Inflammatory macrophage treated with lipopolysaccharide for 4 hours (primary cell): ENCODE data around the gene CAMKK2.
"Not testable (repeated sequence)": the region's sequence is repeated elsewhere in the genome, so short reads cannot be mapped to it uniquely, and the experiment has no call there.

Experiments
- DNase-seq: peaks from one replicate; pipeline ENCODE4 v3.0.0-alpha.2; 2020

The CAMKK2 gene

DNA sequence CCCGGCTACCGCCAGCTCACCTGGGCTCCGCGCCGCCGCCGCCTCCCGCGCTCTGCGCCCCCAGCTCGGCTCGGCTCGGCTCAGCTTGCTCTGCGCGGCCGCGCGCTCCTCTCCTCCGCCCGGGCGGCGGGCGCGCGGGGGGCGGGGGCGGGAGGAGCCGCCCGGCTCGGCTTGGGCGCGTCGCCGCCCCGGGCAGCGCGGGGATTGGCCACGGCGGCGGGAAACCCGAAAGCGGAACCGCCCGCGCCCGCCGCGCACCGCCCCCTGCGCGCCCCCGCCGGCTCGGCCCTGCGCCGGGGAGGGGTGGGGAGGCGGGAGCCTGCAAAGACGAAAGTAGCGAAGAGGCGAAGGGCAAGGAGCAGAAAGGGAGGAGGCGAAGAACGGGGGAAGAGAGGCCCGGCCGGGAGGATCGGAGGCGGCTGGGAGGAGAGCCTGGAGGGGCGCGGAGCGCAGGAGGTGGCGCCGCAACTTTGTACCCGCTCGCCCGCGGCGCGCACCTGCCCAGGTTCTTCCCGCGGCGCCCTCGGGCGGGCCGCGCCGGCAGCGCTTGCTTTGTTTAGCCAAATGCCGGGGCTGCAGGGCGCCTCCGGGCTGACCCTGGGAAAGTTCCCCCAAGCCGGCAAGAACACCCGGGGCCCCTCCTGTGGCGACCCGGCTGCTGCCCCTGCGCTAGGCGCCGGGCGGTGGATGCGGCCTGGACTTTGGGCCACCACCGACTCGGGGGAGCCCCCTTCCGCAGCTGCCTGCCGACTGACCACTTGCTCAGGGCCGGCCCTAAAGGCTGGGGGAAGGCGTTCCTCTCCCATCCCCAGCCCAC lies at the start of gene CAMKK2:
CAMKK2 (minus strand) TSS at position 92 of the 817 bp plus-strand sequence. CDS start 22,183 bp downstream, outside the sequence.
- peak; percentile 91 for DNase-seq

DNA sequence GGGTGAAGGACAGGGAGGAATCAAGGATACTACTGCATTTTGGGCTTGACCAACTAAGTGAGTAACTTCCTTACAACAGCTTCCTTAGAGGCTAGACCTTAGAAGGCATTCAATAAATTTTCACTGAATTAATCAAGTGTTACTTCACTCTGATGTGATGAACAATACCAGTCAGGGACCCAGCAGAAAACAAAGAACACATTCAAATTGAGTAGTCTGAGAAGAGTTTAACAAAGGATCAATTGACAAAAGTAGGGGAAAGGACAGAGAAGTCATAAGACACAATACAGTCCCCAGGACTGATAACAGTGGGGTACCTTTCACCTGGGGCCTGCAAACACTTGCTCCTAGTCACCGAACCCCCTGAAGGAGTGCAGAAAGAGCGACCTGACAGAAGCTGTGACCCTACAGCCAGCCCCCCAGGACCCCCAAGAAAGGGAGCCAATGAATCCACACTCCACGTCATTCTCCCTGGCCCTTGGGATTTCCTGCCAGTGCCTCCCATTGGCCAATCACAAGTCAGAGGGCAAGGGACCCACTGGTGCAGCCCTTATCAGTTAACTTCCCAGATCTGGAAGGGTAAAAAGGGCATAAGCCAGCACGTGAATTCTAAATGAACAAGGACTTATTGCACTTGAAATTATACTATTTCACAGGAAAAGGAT lies 48.8 kb upstream of the CAMKK2 start:
- DNase-seq = no peak

DNA sequence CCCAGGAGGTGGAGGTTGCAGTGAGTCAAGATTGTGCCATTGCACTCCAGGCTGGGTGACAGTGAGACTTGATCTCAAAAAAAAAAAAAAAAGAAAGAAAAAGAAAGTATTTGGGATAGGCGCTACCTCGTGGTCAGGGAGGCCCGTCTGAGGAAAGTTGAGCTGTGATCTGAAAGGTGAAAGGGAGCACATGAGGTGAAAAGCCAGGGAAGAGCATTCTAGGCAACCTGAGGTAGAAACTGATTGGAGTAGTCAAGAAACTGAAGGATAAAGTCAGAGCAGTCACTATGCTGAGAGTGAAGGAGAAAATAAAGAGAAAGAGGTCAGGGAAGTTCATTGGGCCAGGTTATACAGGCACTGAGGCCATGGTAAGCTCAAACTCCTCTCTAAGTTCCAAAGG lies 48.0 kb upstream of the CAMKK2 start:
- DNase-seq = no peak

DNA sequence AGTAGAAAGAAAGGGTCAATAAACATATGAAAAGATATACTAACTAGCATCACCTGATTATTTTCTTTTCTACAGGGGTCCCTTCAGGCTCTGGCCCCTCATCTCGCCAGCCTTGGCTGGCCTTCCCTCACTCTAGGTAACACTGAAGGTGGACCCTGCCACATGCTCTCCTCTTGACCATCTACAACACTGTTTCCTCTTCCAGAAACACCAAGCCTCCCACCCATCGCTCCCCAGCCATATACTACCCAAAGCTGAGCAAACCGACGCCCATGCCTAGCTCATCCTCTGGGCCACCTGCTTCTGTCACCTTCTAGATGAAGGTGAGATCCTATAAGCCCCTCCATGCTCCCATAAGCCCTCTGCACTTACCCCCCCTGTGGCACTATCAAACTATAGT lies 40.9 kb upstream of the CAMKK2 start:
- no peak for DNase-seq

DNA sequence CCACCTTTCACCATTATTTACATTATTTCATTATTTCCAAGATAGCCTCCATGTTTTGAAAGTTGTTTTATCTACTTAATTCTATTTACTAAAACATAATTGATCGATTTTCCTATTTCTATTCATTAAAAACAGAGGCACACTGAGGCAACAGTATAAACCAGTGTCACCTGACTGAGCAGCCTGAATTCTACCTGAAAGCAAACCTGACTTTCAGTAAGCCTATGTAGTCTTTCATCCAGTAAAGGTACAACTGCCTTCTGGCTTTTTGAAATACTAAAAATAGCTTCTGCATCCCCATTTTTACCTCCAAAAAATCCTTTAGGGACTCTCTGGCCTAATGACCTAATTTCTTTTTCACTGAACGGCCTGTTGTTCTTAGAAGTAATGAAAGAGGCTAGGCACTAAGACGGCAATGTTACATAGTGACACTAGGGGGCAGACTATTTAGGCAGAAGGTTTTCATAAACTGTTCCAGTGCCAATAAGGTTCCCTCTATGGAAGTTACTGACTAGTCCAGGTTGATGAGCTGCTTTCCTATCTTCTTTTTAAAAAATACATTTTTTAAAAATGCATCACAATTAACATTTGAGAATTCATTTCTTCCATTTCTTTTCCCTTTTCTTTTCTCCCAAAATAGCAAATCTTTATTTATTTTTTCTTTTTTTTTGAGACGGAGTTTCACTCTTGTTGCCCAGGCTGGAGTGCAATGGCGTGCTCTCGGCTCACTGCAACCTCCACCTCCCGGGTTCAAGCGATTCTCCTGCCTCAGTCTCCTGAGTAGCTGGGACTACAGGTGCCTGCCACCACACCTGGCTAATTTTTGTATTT lies 38.2 kb upstream of the CAMKK2 start:
- DNase-seq = peak; percentile 72

DNA sequence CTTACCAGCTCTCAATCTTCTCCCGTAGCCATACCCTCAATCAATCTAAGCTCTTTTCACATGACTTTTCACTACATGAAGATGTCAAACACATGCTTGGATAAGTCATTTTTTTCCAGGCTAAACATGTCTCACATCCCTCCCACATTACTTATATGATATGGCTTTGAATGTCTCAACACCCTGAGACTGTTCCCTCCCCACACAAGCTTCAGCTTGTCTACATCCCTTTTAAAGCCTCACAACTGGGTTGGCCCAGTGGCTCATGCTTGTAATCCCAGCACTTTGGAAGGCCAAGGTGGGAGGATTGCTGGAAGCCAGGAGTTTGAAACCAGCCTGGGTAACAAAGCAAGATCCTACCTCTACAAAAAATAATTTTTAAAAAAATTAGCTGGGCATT lies 37.2 kb upstream of the CAMKK2 start:
- DNase-seq = no peak

DNA sequence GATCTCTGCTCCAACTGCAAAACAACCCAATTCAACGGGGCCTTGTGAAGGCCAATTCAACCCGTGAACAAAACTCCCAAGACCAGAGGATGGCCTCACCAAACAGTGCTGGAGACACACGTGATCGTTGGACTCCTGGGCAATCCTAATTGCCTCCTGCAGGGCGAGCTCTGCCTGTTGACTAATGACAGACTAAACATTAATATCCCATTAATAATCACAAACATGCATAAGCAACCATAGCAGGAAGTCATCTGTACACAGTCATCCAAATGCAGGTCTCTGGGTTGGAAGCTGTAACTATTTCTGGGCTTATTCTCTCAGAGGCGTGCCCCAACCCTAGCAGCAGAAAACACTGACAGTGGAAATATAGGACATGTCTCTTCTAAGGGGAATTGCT lies 34.7 kb upstream of the CAMKK2 start:
- DNase-seq = no peak

DNA sequence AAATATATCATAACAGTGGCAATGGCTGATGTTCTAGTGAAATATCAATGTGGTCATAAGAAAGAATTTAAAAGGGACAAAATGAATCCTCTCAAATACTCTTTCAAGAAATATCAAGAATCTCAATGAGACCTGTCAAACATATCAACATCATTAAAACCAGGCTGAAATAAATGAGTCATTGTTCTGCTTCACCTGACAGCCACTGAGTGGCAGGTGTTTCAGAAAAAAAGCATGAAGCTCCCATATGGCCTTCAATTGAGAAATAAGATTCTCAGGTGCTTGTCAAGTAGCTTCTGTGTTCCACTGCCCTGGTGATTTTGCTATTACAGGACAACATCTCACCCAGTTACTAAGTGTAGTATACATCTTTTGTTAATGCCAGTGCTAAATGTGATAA lies 34.2 kb upstream of the CAMKK2 start:
- DNase-seq = no peak

DNA sequence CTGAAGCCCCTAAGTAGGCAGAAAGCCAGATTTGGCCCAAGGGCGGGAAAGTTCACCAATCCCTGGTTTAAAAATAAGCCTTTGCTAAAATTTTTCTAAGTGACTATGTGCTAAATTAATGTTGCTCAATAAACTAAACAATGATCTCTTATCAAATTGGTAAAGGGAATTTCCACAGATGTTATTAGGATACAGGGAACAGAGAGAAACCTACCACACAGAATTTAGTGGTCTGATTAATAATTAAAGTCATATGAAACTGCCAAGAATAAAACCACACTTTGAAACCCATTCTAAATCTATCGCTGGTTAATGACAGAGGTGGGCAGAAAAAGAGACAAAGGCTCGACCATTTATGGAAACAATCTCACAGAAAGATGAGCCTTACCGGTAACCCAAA lies 33.7 kb upstream of the CAMKK2 start:
- no peak for DNase-seq

DNA sequence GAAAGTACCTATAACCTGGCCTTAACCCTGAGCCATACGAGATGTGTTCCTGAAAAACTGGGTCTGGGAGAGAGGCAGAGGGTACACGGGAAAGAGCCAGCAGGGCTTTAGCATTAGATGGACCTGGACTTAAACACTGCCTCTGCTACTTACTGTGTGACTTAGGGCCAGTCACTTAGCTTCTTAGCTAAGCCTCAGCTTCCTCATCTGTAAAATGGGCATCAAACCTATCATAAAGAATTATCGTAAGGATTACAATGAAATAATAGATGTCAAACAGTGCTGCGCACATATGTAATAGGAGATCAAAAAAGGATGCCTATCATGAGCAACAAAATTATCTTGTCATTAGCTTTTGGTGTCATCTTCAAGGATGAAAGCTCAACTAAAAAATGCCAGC lies 32.1 kb upstream of the CAMKK2 start:
- DNase-seq = no peak

DNA sequence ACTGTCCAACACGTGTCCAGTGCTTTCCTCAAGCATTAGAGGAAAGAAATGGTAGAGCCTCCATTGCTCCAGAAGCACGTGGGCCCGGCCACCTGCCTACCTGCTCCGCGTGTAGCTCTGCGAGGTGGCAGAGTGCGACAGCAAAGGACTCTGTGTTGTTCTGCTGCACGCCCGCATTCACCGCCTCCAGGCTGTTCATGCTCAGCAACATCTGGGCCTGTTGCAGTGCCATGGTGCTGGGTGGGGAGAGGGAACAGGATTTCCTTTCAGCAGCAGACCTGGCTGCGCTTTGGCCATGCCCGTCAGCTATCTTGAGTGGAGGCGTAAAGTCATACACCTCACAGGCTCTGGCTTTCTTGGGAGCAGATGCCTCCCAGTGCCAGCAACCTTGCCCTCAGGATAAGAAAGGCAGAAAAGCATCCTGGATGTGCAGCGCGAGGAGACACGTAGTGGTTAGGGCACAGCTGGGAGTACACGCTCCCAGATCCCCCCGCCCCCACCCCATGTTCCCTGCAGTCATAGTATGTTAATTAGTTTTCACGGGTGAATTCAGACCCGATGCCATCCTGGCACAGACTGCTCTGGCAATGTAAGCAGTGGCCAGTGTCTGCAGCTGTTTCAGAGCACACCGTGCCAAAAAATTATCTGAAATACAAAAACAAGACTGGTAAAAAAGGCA lies 30.6 kb upstream of the CAMKK2 start:
- no peak for DNase-seq

DNA sequence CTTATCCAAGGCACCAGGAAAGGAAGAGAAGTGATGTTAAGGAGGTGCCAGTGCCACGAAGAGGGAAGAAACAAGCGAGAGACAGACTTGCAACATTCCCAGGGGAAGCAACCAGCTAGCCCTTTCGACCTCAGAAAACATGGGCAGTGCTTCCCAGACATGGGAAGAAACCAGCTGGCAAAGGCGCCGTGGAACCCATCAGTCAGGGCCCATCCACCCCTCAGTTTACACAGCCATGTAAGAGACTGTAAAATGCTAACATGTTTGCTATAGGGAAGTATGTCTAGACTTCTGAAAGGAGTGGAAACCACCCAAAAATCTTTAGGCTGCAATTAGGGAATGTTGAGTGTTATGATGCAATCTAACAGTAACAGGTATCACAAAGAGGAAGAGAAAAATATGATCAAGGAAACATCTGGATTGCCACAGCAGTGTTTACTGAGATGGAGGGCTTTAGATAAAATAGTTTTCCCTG lies 29.4 kb upstream of the CAMKK2 start:
- peak; percentile 49 for DNase-seq

DNA sequence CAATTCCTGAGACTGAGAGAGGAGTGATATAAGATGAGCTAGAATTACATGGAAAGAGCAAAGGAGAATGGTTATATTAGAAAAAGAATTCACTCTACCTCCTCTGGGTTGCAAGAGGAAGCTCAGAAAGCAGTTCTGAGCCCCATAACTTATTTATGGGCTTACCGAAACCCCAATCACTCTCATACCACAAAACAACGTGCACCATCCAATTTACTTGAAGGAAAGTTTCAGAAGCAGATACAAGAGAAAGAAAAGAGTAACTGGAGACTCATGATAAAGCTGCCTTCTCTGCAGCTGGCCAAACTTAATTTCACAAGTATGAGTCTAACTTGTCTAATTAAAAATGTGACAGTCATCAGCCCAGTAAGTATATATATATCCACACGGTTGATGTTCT lies 27.4 kb upstream of the CAMKK2 start:
- no peak for DNase-seq

DNA sequence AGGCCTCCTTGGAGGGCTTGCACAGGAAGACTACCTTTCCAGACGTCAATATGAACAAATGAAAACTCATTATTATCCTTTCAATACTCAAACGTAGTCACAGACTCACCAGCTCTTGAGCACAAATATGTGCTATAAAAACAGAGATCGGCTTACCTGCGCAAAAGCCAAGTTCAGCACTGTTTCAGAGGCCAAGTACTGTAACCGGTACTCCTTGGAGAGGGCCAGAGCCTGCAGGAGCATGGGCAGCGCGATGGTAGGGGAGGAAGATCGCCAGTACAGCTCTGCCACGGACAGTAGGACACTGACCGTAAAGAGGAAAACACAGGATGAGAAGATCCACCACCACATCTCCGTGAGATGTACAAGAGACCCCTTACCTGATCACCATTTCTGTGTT lies 21.6 kb upstream of the CAMKK2 start:
- no peak for DNase-seq

DNA sequence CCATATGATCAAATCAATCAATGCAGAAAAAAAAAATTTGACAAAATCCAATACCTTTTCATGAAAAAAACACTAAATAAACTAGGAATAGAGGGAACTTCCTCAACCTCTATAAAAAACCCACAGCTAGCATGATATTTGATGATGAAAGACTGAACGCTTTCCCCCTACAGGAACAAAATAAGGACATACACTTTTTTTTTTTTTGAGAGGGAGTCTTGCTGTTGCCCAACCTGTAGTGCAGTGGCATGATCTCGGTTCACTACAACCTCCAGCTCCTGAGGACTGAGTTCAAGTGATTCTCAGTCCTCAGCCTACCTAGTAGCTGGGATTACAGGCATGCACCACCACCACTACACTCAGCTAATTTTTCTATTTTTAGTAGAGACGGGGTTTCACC lies 17.9 kb upstream of the CAMKK2 start:
- DNase-seq = peak; percentile 78

DNA sequence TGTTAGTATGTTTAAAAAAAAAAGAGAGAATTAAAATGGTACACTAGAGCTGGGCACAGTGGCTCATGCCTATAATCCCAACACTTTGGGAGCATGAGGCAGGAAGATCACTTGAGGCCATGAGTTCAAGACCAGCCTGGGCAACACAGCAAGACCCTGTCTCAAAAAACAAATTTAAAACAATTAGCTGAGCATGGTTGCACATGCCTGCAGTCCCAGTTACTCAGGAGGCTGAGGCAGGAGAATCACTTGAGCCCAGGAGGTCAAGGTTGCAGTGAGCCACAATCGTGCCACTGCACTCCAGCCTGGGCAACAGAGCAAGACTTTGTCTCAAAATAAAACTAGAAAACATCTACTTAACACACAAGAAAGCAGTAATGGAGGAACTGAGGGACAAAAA lies 13.7 kb upstream of the CAMKK2 start:
- not testable (repeated sequence) for DNase-seq

DNA sequence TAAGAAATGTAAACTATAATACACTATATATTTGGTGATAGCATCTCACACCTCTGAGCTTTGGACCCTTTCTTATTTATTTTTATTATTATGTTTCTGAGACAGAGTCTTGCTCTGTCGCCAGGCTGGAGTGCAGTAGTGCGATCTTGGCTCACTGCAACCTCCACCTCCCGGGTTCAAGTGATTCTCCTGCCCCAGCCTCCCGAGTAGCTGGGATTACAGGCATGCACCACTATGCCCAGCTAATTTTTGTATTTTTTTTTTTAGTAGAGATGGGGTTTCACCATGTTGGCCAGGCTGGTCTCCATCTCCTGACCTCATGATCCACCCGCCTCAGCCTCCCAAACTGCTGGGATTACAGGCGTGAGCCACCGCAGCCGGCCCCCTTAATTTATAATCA lies 10.9 kb upstream of the CAMKK2 start:
- DNase-seq = not testable (repeated sequence)

DNA sequence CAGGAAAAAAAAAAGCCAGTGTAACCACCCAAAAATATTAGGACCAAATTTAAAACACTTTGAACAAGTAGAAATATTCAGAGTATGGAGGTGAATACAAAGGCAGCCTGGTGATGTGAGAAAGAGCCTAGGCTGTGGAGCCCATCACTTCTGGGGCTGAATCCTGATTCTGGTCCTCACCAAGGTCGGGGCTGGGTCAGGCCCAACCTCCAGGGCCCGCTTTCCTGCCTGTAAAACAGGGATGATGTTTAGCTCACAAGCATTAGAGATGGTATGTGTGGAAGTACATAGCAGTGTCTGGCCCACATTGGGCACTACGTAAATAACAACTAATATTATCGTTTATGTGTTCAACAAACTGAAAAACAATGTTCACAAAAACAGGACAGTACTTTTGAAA lies 7.8 kb upstream of the CAMKK2 start:
- no peak for DNase-seq

DNA sequence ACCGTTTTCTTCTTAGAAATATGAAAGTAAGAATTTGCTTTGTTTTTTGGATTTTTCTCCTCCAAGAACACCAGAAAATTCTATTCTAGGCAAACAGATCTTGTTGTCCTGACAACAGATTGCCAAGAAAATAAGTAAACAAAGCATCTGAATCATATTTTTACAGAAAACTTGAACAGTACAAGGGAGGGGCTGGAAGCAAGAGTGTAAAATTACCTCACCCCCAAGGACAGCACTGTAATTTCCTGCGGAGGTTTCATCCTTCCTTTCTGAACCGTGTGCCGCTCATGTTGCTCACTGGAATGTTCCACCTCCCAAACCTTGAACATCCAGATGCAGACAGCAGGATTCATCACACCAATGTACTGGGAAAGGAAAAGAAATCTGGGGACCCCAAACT lies 5.4 kb upstream of the CAMKK2 start:
- DNase-seq = peak; percentile 59

DNA sequence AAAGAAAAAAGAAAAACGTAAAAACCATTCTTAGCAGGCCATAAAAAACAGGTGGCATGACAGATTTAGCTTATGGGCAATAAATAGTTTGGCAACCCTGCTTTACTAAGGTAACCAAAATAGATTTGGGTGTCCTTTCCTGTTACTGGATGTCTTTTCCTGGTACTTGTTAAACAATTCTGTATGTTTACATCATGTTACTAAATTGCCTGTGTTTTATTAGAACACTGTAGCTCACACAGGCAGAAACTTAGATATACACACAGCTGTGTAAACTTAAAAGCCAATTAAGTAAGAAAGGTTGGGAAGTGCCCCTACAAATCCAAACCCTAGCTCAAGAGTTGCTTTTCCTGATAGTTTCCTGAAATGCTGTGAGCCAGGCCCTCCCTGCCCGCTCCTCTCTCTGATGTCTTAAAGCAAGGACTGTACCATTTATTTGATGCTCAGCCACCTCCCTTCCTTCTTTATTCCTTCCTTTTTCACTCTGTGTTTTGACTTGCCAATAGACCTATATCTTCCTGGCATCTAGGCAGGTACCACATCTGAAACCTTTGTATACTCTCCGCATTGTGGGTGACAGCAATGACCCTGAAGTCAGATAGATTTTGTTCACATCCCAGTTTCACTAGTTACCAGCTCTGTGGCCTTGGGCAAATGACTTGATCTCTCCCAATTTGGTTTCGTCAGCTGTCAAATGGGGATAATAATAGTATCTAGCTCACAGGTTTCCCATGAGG lies 3.7 kb upstream of the CAMKK2 start:
- no peak for DNase-seq

DNA sequence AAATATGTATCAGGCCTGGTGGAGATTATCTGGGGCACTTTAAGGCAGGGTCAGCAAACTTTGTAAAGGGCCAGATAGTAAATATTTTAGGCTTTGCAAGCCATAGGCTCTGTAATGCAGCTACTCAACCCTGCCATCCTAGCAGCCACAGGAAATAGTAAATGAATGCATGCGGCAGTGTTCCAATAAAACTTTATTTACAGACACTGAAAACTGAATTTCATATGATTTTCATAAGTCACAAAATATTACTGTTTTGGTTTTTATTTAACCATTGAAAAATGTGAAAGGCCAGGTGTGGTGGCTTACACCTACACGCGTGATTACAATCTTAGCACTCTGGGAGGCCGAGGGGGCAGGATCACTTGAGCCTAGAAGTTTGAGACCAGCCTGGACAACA lies 3.2 kb upstream of the CAMKK2 start:
- no peak for DNase-seq

DNA sequence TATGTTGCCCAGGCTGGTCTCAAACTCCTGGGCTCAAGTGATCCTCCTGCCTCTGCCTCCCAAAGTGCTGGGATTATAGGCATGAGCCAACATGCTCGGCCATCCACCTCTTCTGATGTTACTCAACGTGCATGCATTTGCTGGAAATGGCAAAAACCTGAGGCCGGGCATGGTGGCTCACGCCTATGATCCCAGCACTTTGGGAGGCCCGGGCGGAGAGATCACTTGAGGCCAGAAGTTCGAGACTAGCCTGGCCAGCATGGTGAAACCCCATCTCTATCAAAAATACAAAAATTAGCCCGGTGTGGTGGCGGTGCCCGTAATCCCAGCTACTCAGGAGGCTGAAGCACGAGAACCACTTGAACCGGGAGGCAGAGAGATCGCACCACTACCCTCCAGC lies 1.9 kb upstream of the CAMKK2 start:
- DNase-seq = not testable (repeated sequence)
